Neural crest cell (in vitro differentiated cells): ENCODE measurements around the gene NEURL3. TPM values are rescaled to one million over a fixed set of nuclear protein-coding genes. Genes with fewer than 3 reads are reported as not detected.
"Not testable (repeated sequence)": the region's sequence is repeated elsewhere in the genome, so short reads cannot be mapped to it uniquely, and the experiment has no call there.

Experiments used
- DNase-seq: peaks from one replicate; pipeline ENCODE4 v3.0.0; 2021; ENCODE audit warnings: low read depth, mixed read lengths, low spot score
- H3K27ac Mint-ChIP-seq: one replicate; pipeline ENCODE4 v1.8.0; 2021; ENCODE audit warnings: mild to moderate bottlenecking, mixed read lengths; ENCODE audit not compliant: unreplicated experiment
- H3K27me3 Mint-ChIP-seq: 2 replicates; pipeline ENCODE4 v1.8.0; 2021; ENCODE audit warnings: low read depth, mild to moderate bottlenecking, mixed read lengths
- H3K36me3 Mint-ChIP-seq: 2 replicates; pipeline ENCODE4 v1.8.0; 2021; ENCODE audit warnings: low read depth, mild to moderate bottlenecking, mixed read lengths
- H3K4me1 Mint-ChIP-seq: 2 replicates; pipeline ENCODE4 v1.8.0; 2021; ENCODE audit warnings: mixed read lengths
- H3K4me3 Mint-ChIP-seq: one replicate; pipeline ENCODE4 v1.8.0; 2021; ENCODE audit warnings: mild to moderate bottlenecking, mixed read lengths
- H3K9me3 Mint-ChIP-seq: 2 replicates; pipeline ENCODE4 v1.8.0; 2021; ENCODE audit warnings: mixed read lengths
- CTCF ChIP-seq: fragments of 200-600 bp; sonication (generic); conservative IDR thresholded peaks from 2 replicates; pipeline ENCODE4 v1.5.0; 2021; ENCODE audit warnings: antibody characterized with exemption, mild to moderate bottlenecking
- total RNA-seq: library from RNA; stranded (reverse); gene quantifications from 2 replicates; pipeline ENCODE4 v1.2.1, GENCODE V29; 2021

NEURL3 gene
- total RNA-seq, 1 donor from 2014 or later = 0.21 TPM

- no peak for DNase-seq
- TF ChIP-seq CTCF = no peak
- no peak overlapping the region for H3K4me3 Mint-ChIP-seq
- H3K36me3 Mint-ChIP-seq = peaks cover 15% of the 10 kb centered on the region
- peaks cover 2% of the 10 kb centered on the region for H3K4me1 Mint-ChIP-seq
- H3K9me3 Mint-ChIP-seq = peaks cover 12% of the 10 kb centered on the region
- no peaks in the 10 kb centered on the region for H3K27me3 Mint-ChIP-seq
- H3K27ac Mint-ChIP-seq = no peak overlapping the region
Observed at GRCh38 chr2:96464061-96464460, 41.1 kb downstream of the NEURL3 start.

GRCh38 chr2:96463119-96463518 lies 42.0 kb downstream of the NEURL3 start:
- Mint-ChIP-seq H3K4me1 (no peaks in the 10 kb centered on the region), H3K27me3 (no peaks in the 10 kb centered on the region), H3K27ac (no peak overlapping the region), H3K36me3 (peaks cover 20% of the 10 kb centered on the region), H3K9me3 (peaks cover 20% of the 10 kb centered on the region), H3K4me3 (no peak overlapping the region)
- DNase-seq = no peak
- no peak for TF ChIP-seq CTCF

- DNase-seq, H3K4me1 Mint-ChIP-seq, H3K4me3 Mint-ChIP-seq, H3K27me3 Mint-ChIP-seq, H3K27ac Mint-ChIP-seq: not testable (repeated sequence)
- Mint-ChIP-seq H3K9me3 (peaks cover 20% of the 10 kb centered on the region), H3K36me3 (peaks cover 20% of the 10 kb centered on the region)
Observed at GRCh38 chr2:96461616-96462015, 43.5 kb downstream of the NEURL3 start.

GRCh38 chr2:96452053-96452452 lies 53.1 kb downstream of the NEURL3 start:
- no peaks in the 10 kb centered on the region for H3K9me3 Mint-ChIP-seq
- DNase-seq = no peak
- no peaks in the 10 kb centered on the region for H3K4me1 Mint-ChIP-seq
- H3K4me3 Mint-ChIP-seq = no peak overlapping the region
- H3K36me3 Mint-ChIP-seq = no peaks in the 10 kb centered on the region
- no peaks in the 10 kb centered on the region for H3K27me3 Mint-ChIP-seq
- TF ChIP-seq CTCF = no peak
- H3K27ac Mint-ChIP-seq = no peak overlapping the region

GRCh38 chr2:96449637-96450036 lies 55.5 kb downstream of the NEURL3 start:
- TF ChIP-seq CTCF = no peak
- Mint-ChIP-seq H3K36me3 (no peaks in the 10 kb centered on the region), H3K4me1 (no peaks in the 10 kb centered on the region), H3K27me3 (no peaks in the 10 kb centered on the region), H3K27ac (no peak overlapping the region), H3K4me3 (no peak overlapping the region), H3K9me3 (no peaks in the 10 kb centered on the region)
- DNase-seq = no peak

GRCh38 chr2:96449174-96449573 lies 56.0 kb downstream of the NEURL3 start:
- Mint-ChIP-seq H3K9me3 (no peaks in the 10 kb centered on the region), H3K27ac (no peak overlapping the region), H3K36me3 (no peaks in the 10 kb centered on the region), H3K4me1 (no peaks in the 10 kb centered on the region), H3K27me3 (no peaks in the 10 kb centered on the region), H3K4me3 (no peak overlapping the region)
- TF ChIP-seq CTCF = no peak
- DNase-seq = no peak
